Brain microvascular endothelial cell (primary cell): ENCODE measurements around the gene LSMEM2.

Experiments
- DNase-seq: peaks from one replicate; pipeline ENCODE4 v3.0.0-alpha.2; 2020
- H3K27ac ChIP-seq: fragments of 250-450 bp; sonication (Bioruptor Pico); 2 replicates; pipeline ENCODE4 v1.5.1; 2020; ENCODE audit warnings: mild to moderate bottlenecking, moderate library complexity
- H3K27me3 ChIP-seq: fragments of 250-450 bp; sonication (Bioruptor Pico); replicated peaks from 2 replicates; pipeline ENCODE4 v1.5.1; 2020; ENCODE audit warnings: mild to moderate bottlenecking
- H3K36me3 ChIP-seq: fragments of 250-450 bp; sonication (Bioruptor Pico); replicated peaks from 2 replicates; pipeline ENCODE4 v1.5.1; 2020; ENCODE audit warnings: mild to moderate bottlenecking
- H3K4me3 ChIP-seq: 2 replicates; pipeline ENCODE4 v1.5.1; 2011; ENCODE audit warnings: low read depth, mild to moderate bottlenecking, control low read depth, low read length, moderate library complexity
- in situ Hi-C: cut with HindIII; loops from 2 replicates; pipeline ENCODE4 v1.10.0; 2017; ENCODE audit warnings: low sequenced_read_pairs, low pct_ligation_motif_present
- TF ChIP-seq, protein P1 (sequence below): IDR thresholded peaks from 2 replicates; pipeline ENCODE4 v1.5.1; 2011; ENCODE audit warnings: low read depth, mild to moderate bottlenecking, moderate library complexity, low read length, control low read depth, inconsistent platforms; ENCODE audit errors: missing control alignments

The LSMEM2 gene

DNA sequence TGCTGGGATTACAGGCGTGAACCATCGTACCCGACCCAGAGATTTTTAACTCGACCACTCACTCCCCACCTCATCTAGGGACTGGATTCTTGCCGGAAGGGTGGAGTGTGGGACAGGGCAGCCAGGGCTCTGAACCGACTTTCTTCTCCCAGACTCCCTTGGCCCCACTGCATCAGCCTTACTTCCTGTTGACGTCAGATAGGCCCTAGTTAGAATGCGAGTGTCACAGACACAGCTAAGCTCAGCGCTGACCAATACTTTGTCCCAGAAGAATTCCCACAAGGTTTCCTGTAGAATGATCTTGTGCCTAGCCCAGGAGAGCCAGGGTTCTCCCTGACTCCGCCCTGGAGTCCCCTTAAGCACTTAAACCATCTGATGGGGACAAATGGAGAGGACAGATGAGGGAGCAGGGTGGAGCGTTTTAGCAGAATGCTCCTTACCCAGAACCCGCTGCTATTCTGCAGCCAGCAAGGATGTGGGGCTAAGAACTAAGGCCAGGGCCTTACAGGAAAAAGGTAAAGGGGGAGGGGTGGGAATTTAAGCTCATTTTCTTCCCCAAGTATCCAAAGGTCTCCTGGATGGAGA, 54.9 kb downstream of the LSMEM2 start:
- TF ChIP-seq, protein P1, sequence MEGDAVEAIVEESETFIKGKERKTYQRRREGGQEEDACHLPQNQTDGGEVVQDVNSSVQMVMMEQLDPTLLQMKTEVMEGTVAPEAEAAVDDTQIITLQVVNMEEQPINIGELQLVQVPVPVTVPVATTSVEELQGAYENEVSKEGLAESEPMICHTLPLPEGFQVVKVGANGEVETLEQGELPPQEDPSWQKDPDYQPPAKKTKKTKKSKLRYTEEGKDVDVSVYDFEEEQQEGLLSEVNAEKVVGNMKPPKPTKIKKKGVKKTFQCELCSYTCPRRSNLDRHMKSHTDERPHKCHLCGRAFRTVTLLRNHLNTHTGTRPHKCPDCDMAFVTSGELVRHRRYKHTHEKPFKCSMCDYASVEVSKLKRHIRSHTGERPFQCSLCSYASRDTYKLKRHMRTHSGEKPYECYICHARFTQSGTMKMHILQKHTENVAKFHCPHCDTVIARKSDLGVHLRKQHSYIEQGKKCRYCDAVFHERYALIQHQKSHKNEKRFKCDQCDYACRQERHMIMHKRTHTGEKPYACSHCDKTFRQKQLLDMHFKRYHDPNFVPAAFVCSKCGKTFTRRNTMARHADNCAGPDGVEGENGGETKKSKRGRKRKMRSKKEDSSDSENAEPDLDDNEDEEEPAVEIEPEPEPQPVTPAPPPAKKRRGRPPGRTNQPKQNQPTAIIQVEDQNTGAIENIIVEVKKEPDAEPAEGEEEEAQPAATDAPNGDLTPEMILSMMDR, result no peak
- DNase-seq, result peak; percentile 94
- Histone ChIP-seq H3K4me3 (no peak overlapping the region), H3K27me3 (no peaks in the 10 kb centered on the region), H3K36me3 (peaks cover 27% of the 10 kb centered on the region), H3K27ac (peak overlapping the region; percentile 94)
- in situ Hi-C loops, result no loop called here

- H3K27me3 ChIP-seq, result no peaks in the 10 kb centered on the region
- H3K4me3 ChIP-seq, result no peak overlapping the region
- TF ChIP-seq, protein P1, result no peak
- in situ Hi-C loops, result no loop called here
- peak overlapping the region; percentile 94 for H3K27ac ChIP-seq
- no peak for DNase-seq
- peaks cover 23% of the 10 kb centered on the region for H3K36me3 ChIP-seq
Observed at GRCh38 chr3:50334339-50335075, 55.6 kb downstream of the LSMEM2 start.

DNA sequence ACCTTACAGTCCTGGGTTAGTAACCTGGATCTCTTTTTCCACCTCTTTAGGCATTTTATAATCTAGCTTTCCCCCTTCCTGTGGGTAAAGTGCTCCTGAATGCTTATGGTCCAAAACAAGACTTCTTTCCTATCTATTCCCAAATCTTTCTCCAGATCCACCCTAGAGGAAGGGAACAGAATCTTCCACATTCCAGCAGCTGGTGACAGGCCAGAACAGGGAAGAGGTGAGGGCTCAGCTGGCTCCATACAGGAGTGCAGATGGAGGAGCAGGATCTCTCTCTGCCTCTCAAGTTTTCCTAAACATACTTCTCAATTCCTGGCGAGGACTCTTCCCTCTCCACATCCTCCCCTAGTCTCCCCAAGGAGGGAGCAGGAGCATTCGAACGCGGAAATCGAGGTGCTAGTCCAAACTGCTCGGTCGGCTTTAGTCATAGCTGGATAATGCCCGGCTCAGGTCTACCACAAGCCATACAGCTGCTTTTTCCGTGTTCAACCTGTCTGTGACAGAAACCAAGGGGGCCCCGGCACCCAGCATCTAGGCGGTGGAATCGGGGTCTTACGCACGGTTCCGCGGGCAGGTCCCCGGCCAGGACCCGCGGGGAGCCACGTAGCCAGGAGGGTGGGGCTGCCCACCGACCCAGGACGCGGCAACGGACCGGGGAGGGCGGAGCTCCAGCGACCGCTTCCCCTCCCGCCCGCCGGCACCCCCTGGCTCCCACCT, 57.7 kb downstream of the LSMEM2 start:
- Histone ChIP-seq H3K27ac (peak overlapping the region; percentile 94), H3K36me3 (peaks cover 3% of the 10 kb centered on the region), H3K4me3 (peak overlapping the region; percentile 79), H3K27me3 (no peaks in the 10 kb centered on the region)
- DNase-seq, result no peak
- TF ChIP-seq, protein P1, result peak; percentile 1
- in situ Hi-C loops, result no loop called here

DNA sequence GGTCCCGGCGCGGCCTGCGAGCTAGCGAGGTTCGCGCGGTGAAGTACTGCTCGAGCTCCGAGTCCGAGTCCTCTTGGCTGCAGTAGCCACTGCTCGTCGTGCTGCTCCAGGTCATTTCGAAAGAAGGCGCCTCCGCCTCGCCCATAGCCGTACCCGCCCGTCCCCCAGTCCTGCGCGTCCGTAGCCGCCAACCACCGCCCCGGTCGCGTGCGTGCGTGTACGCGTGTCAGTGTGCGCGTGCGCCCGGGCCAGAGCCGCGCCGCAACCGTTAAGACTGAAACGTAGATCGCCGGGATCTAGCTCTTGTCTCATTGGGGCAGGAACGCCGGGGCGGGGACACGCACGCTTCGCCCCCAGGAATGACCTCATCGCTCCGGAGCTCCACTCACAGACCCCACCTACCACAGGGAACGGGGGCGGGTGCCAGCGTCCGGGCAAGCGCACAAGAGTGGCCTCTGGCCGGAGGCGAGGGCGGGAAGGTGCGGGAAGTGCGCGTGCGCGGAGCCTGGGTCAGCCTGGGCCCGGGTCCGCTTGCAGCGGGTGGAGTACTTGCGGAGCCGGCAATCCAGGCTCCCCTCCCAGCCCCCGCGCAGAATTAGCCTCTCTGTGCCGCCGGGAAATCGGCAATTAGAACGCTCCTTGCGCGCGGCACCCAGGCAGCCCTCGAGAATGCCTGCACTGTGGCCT, 58.4 kb downstream of the LSMEM2 start:
- DNase-seq, result peak; percentile 100
- H3K27ac ChIP-seq, result peak overlapping the region; percentile 94
- no peaks in the 10 kb centered on the region for H3K36me3 ChIP-seq
- peak overlapping the region; percentile 79 for H3K4me3 ChIP-seq
- in situ Hi-C loops, result no loop called here
- TF ChIP-seq, protein P1, result no peak
- H3K27me3 ChIP-seq, result no peaks in the 10 kb centered on the region
